PC-3 (cell line): Measurements from ENCODE around the gene TESK2. TPM values are rescaled to one million over a fixed set of nuclear protein-coding genes. Genes with fewer than 3 reads are reported as not detected.

Experiments used
- ATAC-seq: fragments of 200-7000 bp; cut with Tn5 transposase; 2 replicates; pipeline ENCODE4 v1.9.1; 2020; ENCODE audit warnings: mild to moderate bottlenecking, moderate library complexity
- BruUV-seq: library from RNA; stranded (reverse); fragments of 400-500 nt; replicated peaks from 2 replicates; lab custom pipeline; 2021; lab: Mats Ljungman, UMichigan
- CTCF ChIA-PET: fragments of 300-600 bp; sonication (Branson Sonifier 250); formaldehyde crosslinking; loops from one replicate; lab custom pipeline; 2022; ENCODE audit warnings: antibody characterized with exemption; lab: Charles Lee
- POLR2A ChIA-PET: fragments of 300-600 bp; sonication (Branson Sonifier 250); formaldehyde crosslinking; loops from one replicate; lab custom pipeline; 2022; ENCODE audit warnings: antibody characterized with exemption; ENCODE audit not compliant: unreplicated experiment; lab: Charles Lee
- DNase-seq: peaks from one replicate; pipeline ENCODE4 v3.0.0-alpha.2; 2015
- H2AFZ ChIP-seq: fragments of 300-600 bp; sonication (generic); 2 replicates; pipeline ENCODE4 v1.6.0; 2016; ENCODE audit warnings: antibody characterized with exemption, low read length
- H3F3A ChIP-seq: fragments of 300-600 bp; sonication (generic); one replicate; pipeline ENCODE4 v1.6.0; 2017; ENCODE audit warnings: antibody characterized with exemption, low read length, control low read depth, mild to moderate bottlenecking; ENCODE audit not compliant: unreplicated experiment
- H3K27ac ChIP-seq: fragments of 300-600 bp; sonication (generic); 2 replicates; pipeline ENCODE4 v1.5.1; 2016; ENCODE audit warnings: mild to moderate bottlenecking, low read length
- H3K27me3 ChIP-seq: fragments of 300-600 bp; sonication (generic); 2 replicates; pipeline ENCODE4 v1.6.1; 2016; ENCODE audit warnings: low read length, mixed read lengths
- H3K36me3 ChIP-seq: fragments of 300-600 bp; sonication (generic); 2 replicates; pipeline ENCODE4 v1.6.1; 2016; ENCODE audit warnings: low read depth, mixed run types, low read length, mixed read lengths
- H3K4me1 ChIP-seq: fragments of 300-600 bp; sonication (generic); 2 replicates; pipeline ENCODE4 v1.5.1; 2016; ENCODE audit warnings: low read length; ENCODE audit not compliant: insufficient read depth
- H3K4me2 ChIP-seq: fragments of 300-600 bp; sonication (generic); 2 replicates; pipeline ENCODE4 v1.6.0; 2016; ENCODE audit warnings: low read length
- H3K4me3 ChIP-seq: fragments of 300-600 bp; sonication (generic); 2 replicates; pipeline ENCODE4 v1.5.1; 2016; ENCODE audit warnings: mild to moderate bottlenecking, low read length, mixed read lengths
- H3K79me2 ChIP-seq: fragments of 300-600 bp; sonication (generic); 2 replicates; pipeline ENCODE4 v1.6.1; 2017; ENCODE audit warnings: low read length, mixed read lengths
- H3K9ac ChIP-seq: fragments of 300-600 bp; sonication (generic); 2 replicates; pipeline ENCODE4 v1.6.0; 2016; ENCODE audit warnings: mild to moderate bottlenecking, low read length
- H3K9me2 ChIP-seq: fragments of 300-600 bp; sonication (generic); replicated peaks from 2 replicates; pipeline ENCODE4 v1.6.1; 2016; ENCODE audit warnings: mixed run types, low read length, mixed read lengths
- H3K9me3 ChIP-seq: fragments of 300-600 bp; sonication (generic); 2 replicates; pipeline ENCODE4 v1.6.1; 2016; ENCODE audit warnings: low read length, mixed read lengths
- H4K20me1 ChIP-seq: fragments of 300-600 bp; sonication (generic); 2 replicates; pipeline ENCODE4 v1.6.1; 2016; ENCODE audit warnings: low read length, mixed read lengths
- CTCF ChIP-seq: fragments of 300-600 bp; sonication (generic); conservative IDR thresholded peaks from 2 replicates; pipeline ENCODE4 v1.5.1; 2017; ENCODE audit warnings: antibody characterized with exemption, low read depth, mild to moderate bottlenecking, low read length
- EZH2 ChIP-seq: fragments of 300-600 bp; sonication (generic); IDR thresholded peaks from one replicate; pipeline ENCODE4 v1.6.1; 2017; ENCODE audit warnings: antibody characterized with exemption, mild to moderate bottlenecking, low read length; ENCODE audit not compliant: unreplicated experiment
- EZH2phosphoT487 ChIP-seq: fragments of 300-600 bp; sonication (generic); IDR thresholded peaks from 2 replicates; pipeline ENCODE4 v1.6.1; 2018; ENCODE audit warnings: mild to moderate bottlenecking, antibody characterized with exemption, low read length, borderline replicate concordance
- intact Hi-C: fragments of 100-400 bp; cut with micrococcal nuclease; formaldehyde crosslinking; loops from 2 replicates; pipeline ENCODE4 v1.9.0; 2023
- total RNA-seq: library from RNA; depleted of rRNA; stranded (reverse); fragments of >200 nt; gene quantifications from 2 replicates; pipeline ENCODE4 v1.2.3, GENCODE V29; 2014

TESK2 gene
- total RNA-seq, 1 experiment from 2014 or later, result 6.0 TPM

GRCh38 chr1:45512641-45513054 is 21.7 kb upstream of the TESK2 start:
- no peaks in the 10 kb centered on the region for H3K27me3 ChIP-seq
- POLR2A ChIA-PET, result no interaction called here
- TF ChIP-seq EZH2 (no peak), CTCF (peak; percentile 87)
- no peak overlapping the region for H3K4me3 ChIP-seq
- ATAC-seq (peak; percentile 71), DNase-seq (peak; percentile 79)
- H3K36me3 ChIP-seq, result peaks cover 72% of the 10 kb centered on the region
- peaks cover 11% of the 10 kb centered on the region for H3F3A ChIP-seq
- H2AFZ ChIP-seq, result no peak overlapping the region
- no peak overlapping the region for H3K9ac ChIP-seq
- no peaks in the 10 kb centered on the region for H3K9me2 ChIP-seq
- BruUV-seq, result no TSS peak
- H3K9me3 ChIP-seq, result no peaks in the 10 kb centered on the region
- H3K4me1 ChIP-seq, result peaks cover 9% of the 10 kb centered on the region
- H3K27ac ChIP-seq, result no peak overlapping the region
- no peak overlapping the region for H3K4me2 ChIP-seq
- peaks cover 25% of the 10 kb centered on the region for H4K20me1 ChIP-seq
- intact Hi-C loops, result loop anchor here (1.0 kb wide), 1 partner anchor 58 kb away; no protein-coding TSS in a partner anchor
- CTCF ChIA-PET, result interaction anchor here (0.7 to 1.1 kb wide), 2 partner anchors 57 to 671 kb away, joined by 3 to 5 read pairs; no protein-coding TSS in a partner anchor
- peaks cover 27% of the 10 kb centered on the region for H3K79me2 ChIP-seq

GRCh38 chr1:45510972-45511527 is 20.1 kb upstream of the TESK2 start:
- H3K36me3 ChIP-seq, result peaks cover 59% of the 10 kb centered on the region
- H3K9me3 ChIP-seq, result no peaks in the 10 kb centered on the region
- H3K4me3 ChIP-seq, result no peak overlapping the region
- intact Hi-C loops, result no loop called here
- H3F3A ChIP-seq, result peaks cover 11% of the 10 kb centered on the region
- POLR2A ChIA-PET, result no interaction called here
- no peaks in the 10 kb centered on the region for H3K9me2 ChIP-seq
- peaks cover 12% of the 10 kb centered on the region for H3K79me2 ChIP-seq
- no peak overlapping the region for H3K9ac ChIP-seq
- ATAC-seq (no peak), DNase-seq (no peak)
- peaks cover 12% of the 10 kb centered on the region for H4K20me1 ChIP-seq
- no peaks in the 10 kb centered on the region for H3K27me3 ChIP-seq
- no peak for TF ChIP-seq CTCF
- CTCF ChIA-PET, result interaction anchor here (0.6 kb wide), 1 partner anchor 11 kb away, joined by 3 read pairs; the partner anchor contains the start of genes CCDC163 and MMACHC
- H3K27ac ChIP-seq, result no peak overlapping the region
- no peak overlapping the region for H2AFZ ChIP-seq
- no TSS peak for BruUV-seq
- no peak overlapping the region for H3K4me2 ChIP-seq
- no peaks in the 10 kb centered on the region for H3K4me1 ChIP-seq

GRCh38 chr1:45510036-45510971 is 19.3 kb upstream of the TESK2 start:
- Histone ChIP-seq H3K4me1 (no peaks in the 10 kb centered on the region), H3F3A (peaks cover 11% of the 10 kb centered on the region), H3K27me3 (no peaks in the 10 kb centered on the region), H2AFZ (no peak overlapping the region), H3K9me2 (no peaks in the 10 kb centered on the region), H4K20me1 (peaks cover 7% of the 10 kb centered on the region; the same call in 1 of the 2 replicates), H3K9ac (no peak overlapping the region), H3K4me2 (no peak overlapping the region), H3K27ac (no peak overlapping the region), H3K9me3 (no peaks in the 10 kb centered on the region), H3K79me2 (peaks cover 5% of the 10 kb centered on the region), H3K4me3 (no peak overlapping the region), H3K36me3 (peaks cover 53% of the 10 kb centered on the region)
- intact Hi-C loops, result no loop called here
- POLR2A ChIA-PET, result no interaction called here
- TSS peak; percentile 29 for BruUV-seq
- CTCF ChIA-PET, result no interaction called here
- ATAC-seq, result no peak
- no peak for TF ChIP-seq EZH2phosphoT487
- TF ChIP-seq EZH2, result no peak
- TF ChIP-seq CTCF, result no peak
- DNase-seq, result no peak
